GM19463 (cell line): ENCODE measurements around the gene MKRN1.
"Not testable (repeated sequence)": the region's sequence is repeated elsewhere in the genome, so short reads cannot be mapped to it uniquely, and the experiment has no call there.

Experiments
- ATAC-seq: cut with Tn5 transposase; IDR thresholded peaks from one replicate; pipeline ENCODE4 v1.9.1; 2021; ENCODE audit warnings: mild to moderate bottlenecking, moderate library complexity; ENCODE audit not compliant: unreplicated experiment

MKRN1 gene

GRCh38 chr7:140440593-140440992 is 38.7 kb downstream of the MKRN1 start:
- no peak for ATAC-seq

GRCh38 chr7:140439359-140439758 is 39.9 kb downstream of the MKRN1 start:
- ATAC-seq: peak; percentile 85

GRCh38 chr7:140435252-140435895 is 43.9 kb downstream of the MKRN1 start:
- no peak for ATAC-seq

DNA sequence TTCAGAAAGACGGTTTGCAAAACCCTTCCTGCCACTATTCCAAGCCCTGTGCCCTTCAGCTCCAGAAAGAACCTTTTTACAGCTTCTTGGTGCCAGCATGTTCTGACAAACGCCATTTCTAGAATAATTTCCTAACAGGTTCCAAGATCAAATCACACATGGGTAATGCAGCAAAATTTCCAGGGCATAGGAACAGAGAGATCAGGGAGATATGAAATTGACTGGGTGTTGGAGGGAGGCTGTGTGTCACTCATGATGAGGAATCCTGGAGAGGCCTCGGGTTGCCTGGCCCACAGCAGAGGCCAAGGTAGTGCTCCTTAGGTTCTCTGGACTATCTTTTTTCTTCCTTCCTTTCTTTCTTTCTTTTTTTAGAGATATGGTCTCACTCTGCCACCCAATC is 45.9 kb downstream of the MKRN1 start:
- ATAC-seq: no peak

- no peak for ATAC-seq
These were observed 53.2 kb downstream of the MKRN1 start for GRCh38 chr7:140426130-140426529.

DNA sequence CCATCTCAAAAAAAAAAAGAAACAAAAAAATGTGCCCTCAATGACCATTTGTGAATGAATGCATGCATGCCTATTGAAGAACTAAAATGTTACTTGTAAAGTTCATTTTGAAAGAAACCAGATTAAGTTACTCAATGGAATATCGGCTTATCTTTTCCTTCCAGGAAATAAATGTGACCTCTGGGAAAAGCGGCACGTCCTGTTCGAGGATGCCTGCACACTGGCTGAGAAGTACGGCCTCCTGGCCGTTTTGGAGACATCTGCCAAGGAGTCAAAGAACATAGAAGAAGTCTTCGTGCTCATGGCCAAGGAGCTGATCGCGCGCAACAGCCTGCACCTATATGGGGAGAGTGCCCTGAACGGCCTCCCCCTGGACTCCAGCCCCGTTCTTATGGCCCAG is 53.6 kb downstream of the MKRN1 start:
- no peak for ATAC-seq

GRCh38 chr7:140423501-140423900 is 55.8 kb downstream of the MKRN1 start:
- ATAC-seq: no peak

- ATAC-seq: no peak
These were observed 57.8 kb downstream of the MKRN1 start for GRCh38 chr7:140421521-140421920.

GRCh38 chr7:140418653-140419052 is 60.7 kb downstream of the MKRN1 start:
- no peak for ATAC-seq

GRCh38 chr7:140418156-140418472 is 61.2 kb downstream of the MKRN1 start:
- ATAC-seq: not testable (repeated sequence)

GRCh38 chr7:140417456-140418155 is 61.7 kb downstream of the MKRN1 start:
- ATAC-seq: no peak

DNA sequence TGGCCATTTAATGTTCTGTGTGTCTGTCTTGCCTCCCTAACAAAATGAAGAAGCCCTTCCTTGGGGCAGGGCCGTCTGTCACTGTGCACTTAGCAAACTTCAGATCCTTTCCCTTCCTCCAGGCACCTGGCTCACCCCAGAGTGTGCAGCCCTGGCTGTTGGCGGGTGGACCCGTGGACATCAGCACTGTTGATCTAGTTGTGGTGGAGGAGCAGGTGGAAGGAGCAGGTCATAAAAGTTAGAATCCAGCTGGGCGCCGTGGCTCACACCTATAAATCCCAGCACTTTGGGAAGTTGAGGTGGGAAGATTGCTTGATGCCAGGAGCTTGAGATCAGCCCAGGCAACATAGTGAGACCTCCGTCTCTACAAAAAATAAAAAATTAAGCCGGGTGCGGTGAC is 62.7 kb downstream of the MKRN1 start:
- ATAC-seq: no peak

DNA sequence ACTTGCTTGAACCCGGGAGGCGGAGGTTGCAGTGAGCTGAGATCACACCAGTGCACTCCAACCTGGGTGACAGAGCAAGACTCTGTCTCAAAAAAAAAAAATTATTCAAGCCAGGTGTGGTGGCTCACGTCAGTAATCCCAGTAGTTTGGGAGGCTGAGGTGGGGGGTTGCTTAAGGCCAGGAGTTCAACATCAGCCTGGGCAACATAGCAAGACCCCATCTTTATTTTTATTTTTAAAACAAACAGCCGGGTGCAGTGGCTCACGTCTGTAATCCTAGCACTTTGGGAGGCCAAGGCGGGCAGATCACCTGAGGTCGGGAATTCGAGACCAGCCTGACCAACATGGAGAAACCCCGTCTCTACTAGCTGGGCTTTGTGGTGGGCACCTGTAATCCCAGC is 63.5 kb downstream of the MKRN1 start:
- ATAC-seq: not testable (repeated sequence)

DNA sequence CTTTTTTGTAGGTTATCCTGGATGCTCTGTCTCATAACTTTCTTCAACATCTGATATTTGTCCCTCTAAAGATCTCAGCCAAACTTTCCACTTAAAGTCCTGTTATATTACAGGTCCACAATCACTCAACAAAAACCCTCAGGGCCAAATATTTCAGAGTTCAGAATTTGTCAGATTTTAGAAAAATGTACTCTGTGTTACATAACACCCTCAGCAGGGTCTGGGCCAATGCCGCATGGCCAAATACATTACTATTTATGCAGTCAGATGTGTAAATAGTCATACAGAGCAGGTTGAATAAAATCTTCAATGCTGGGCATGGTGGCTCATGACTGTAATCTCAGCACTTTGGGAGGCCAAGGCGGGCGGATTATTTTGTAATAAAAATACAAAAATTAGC is 63.9 kb downstream of the MKRN1 start:
- ATAC-seq: no peak

- ATAC-seq: no peak
These were observed 74.7 kb downstream of the MKRN1 start for GRCh38 chr7:140404565-140405065.

- ATAC-seq: no peak
These were observed 75.3 kb downstream of the MKRN1 start, which contains the start of gene RAB19 for GRCh38 chr7:140403878-140404564. Gene RAB19, plus strand, starts transcription at chr7:140404058. Its CDS starts 3,589 bp downstream, at chr7:140407647.
